Measurements from ENCODE around the gene BRICD5. TPM values are rescaled to one million over a fixed set of nuclear protein-coding genes. Genes with fewer than 3 reads are reported as not detected.
A peak's percentile ranks its signal among the peaks of the same experiment; 100 is the strongest.

The BRICD5 gene
- total and polyA plus RNA-seq, 2 of the 13 experiments (the other 11 are each of a cell fraction or from before 2014, with no cell fraction given), result 1.6 to 5.8 TPM

GRCh38 chr16:2206420-2206779 lies 4.3 kb downstream of the BRICD5 start (continued):
- TF ChIP-seq ZNF142 (CRISPR knock-in tag; IDR thresholded peaks at IDR 0.05) (no peak), ZNF720 (CRISPR knock-in tag; IDR thresholded peaks at IDR 0.05) (no peak), ZMAT5 (CRISPR knock-in tag; IDR thresholded peaks at IDR 0.05; ENCODE audit: borderline replicate concordance, low read depth) (no peak), ZNF800 (CRISPR knock-in tag; IDR thresholded peaks at IDR 0.05) (no peak)

GRCh38 chr16:2205967-2206313 lies 4.7 kb downstream of the BRICD5 start:
- Histone ChIP-seq H3K4me1 (ENCODE audit: insufficient read depth, low read length) (peaks cover 34% of the 10 kb centered on the region), H2AFZ (ENCODE audit: low read length) (no peak overlapping the region), H3K36me3 (replicated peaks in 1 of 2; ENCODE audit: control insufficient read depth in 1 of 2, insufficient read depth in 2 of 2, low read length in 2 of 2) (peaks cover 2 to 13% of the 10 kb centered on the region in 2 experiments; a peak in 4 of 5 replicates), H3K27ac (ENCODE audit: extremely low read length, insufficient read depth, low read length) (peak overlapping the region; percentile 89), H4K20me1 (ENCODE audit: insufficient read depth, low read length) (no peaks in the 10 kb centered on the region), H3K79me2 (ENCODE audit: insufficient read depth, low read length) (peaks cover 8% of the 10 kb centered on the region), H3K27me3 (ENCODE audit: control insufficient read depth in 1 of 2, insufficient read depth in 2 of 2, low read length in 2 of 2) (no peaks in the 10 kb centered on the region), H3K4me2 (ENCODE audit: low read depth, low read length) (peak overlapping the region; percentile 95), H3K4me3 (replicated peaks in 1 of 3; ENCODE audit: insufficient read depth in 1 of 3, low read depth in 2 of 3, low read length in 3 of 3) (peak overlapping the region; percentile 71 to 96 (median 83)), H3K9ac (ENCODE audit: insufficient read depth, low read depth, low read length) (peak overlapping the region; percentile 97), H3K9me3 (ENCODE audit: low read length) (no peaks in the 10 kb centered on the region)
- intact Hi-C loops (cut with micrococcal nuclease; ENCODE audit: unreplicated experiment), result no loop called here
- ChIA-PET POLR2A (interaction anchor here (2.5 to 4.3 kb wide), 2 partner anchors 9 to 51 kb away, joined by 14 to 18 read pairs; partner anchors contain the start of genes PGP and TRAF7), CTCF (ENCODE audit: low intra/inter-chr PET ratio, low total read pairs) (no interaction called here)
- FAIRE-seq (no peak), ATAC-seq (peak; percentile 30), DNase-seq (ENCODE audit: low spot score) (no peak)
- in situ Hi-C loops (cut with HindIII; ENCODE audit: extremely low pct_ligation_motif_present, low pct_unique_long_range_greater_than_20kb), result no loop called here
- no TSS peak for BruUV-seq (replicated peaks)
- WGBS (ENCODE audit: low lambda C conversion rate), result no CpG with 5 or more reads among the region's 16 CpGs
- TF ChIP-seq ZSCAN22 (CRISPR knock-in tag; IDR thresholded peaks at IDR 0.05) (peak; percentile 74; the same call in 1 of the 2 replicates), ZNF33B (CRISPR knock-in tag; IDR thresholded peaks at IDR 0.05) (no peak), DPF2 (CRISPR knock-in tag; IDR thresholded peaks at IDR 0.05; ENCODE audit: borderline replicate concordance, low read depth) (peak; percentile 24; the same call in 1 of the 2 replicates), SOX5 (CRISPR knock-in tag; IDR thresholded peaks at IDR 0.05; ENCODE audit: borderline replicate concordance) (no peak), FOSL1 (CRISPR knock-in tag; IDR thresholded peaks at IDR 0.05; ENCODE audit: borderline replicate concordance) (no peak), NR2F6 (IDR thresholded peaks at IDR 0.05) (peak; percentile 53; the same call in 1 of the 2 replicates), NR2F6 (CRISPR knock-in tag; IDR thresholded peaks at IDR 0.05) (peak; percentile 53; the same call in 1 of the 2 replicates), ZNF276 (CRISPR knock-in tag; IDR thresholded peaks at IDR 0.05; ENCODE audit: low read depth) (no peak), NFE2L2 (IDR thresholded peaks at IDR 0.05; ENCODE audit: low read length) (no peak), ZNF572 (CRISPR knock-in tag; IDR thresholded peaks at IDR 0.05) (0 out of 2 replicates have a peak, but pooled peaks have one; percentile 61)
